ENCODE data around the gene KCNA5. TPM values are rescaled to one million over a fixed set of nuclear protein-coding genes. Genes with fewer than 3 reads are reported as not detected.

The KCNA5 gene
- total RNA-seq, 2 donors from 2014 or later = not detected

DNA sequence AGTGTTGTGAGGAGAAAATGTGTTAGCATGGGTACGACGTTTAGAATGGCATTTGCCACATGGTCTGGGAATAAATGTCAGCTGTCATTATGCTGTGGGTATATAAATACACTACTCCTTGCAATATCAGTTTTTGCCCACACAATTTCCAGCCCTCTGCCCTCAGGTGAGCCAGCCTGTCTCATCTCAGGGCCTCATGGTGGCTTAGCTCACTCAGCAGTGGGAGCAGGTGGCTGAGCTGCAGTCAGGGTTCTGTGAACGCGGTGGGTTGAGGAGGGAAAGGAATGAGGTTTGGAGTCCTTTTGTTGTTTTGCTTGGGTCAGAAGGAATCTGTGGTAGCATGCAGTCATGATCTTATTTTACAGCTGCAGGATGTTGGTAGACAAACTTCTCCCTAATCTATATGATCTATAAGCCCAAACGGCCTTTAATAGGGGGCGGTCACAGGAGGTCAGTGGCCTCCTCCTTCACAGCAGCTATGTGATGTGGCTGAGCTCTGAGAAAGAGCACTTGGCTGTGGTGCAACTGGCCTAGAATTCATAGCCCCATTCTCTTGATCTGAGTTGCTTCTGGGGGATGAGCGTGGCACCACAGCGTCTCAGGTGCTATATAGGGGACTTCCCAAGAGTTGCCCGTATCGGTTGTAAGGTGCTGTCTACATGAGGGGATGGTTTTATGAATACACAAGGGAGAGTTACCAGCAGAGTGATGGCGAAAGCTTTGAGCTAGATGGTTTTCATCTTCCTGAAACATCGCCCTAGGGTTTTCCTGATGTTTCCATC is 27.8 kb upstream of the KCNA5 start:
- no peak overlapping the region for H3K27ac Mint-ChIP-seq
- DNase-seq (no peak), ATAC-seq (no peak)
- H3K27me3 Mint-ChIP-seq = peaks cover 68% of the 10 kb centered on the region
- no peak overlapping the region for H3K4me3 Mint-ChIP-seq
- peaks cover 6% of the 10 kb centered on the region for H3K36me3 Mint-ChIP-seq (ENCODE audit: low read depth)
- no peaks in the 10 kb centered on the region for H3K9me3 ChIP-seq (ENCODE audit: control insufficient read depth, low read length, poor library complexity, severe bottlenecking)
- H3K4me1 Mint-ChIP-seq = peaks cover 2% of the 10 kb centered on the region

GRCh38 chr12:5016526-5016925 is 27.2 kb upstream of the KCNA5 start:
- DNase-seq = no peak
- H3K4me3 Mint-ChIP-seq = no peak overlapping the region
- no peak for ATAC-seq
- no peak overlapping the region for H3K27ac Mint-ChIP-seq
- peaks cover 2% of the 10 kb centered on the region for H3K4me1 Mint-ChIP-seq
- H3K36me3 Mint-ChIP-seq (ENCODE audit: low read depth) = peaks cover 6% of the 10 kb centered on the region
- no peaks in the 10 kb centered on the region for H3K9me3 ChIP-seq (ENCODE audit: control insufficient read depth, low read length, poor library complexity, severe bottlenecking)
- peaks cover 69% of the 10 kb centered on the region for H3K27me3 Mint-ChIP-seq

GRCh38 chr12:5017638-5018348 is 25.9 kb upstream of the KCNA5 start:
- DNase-seq = no peak
- no peaks in the 10 kb centered on the region for H3K9me3 ChIP-seq (ENCODE audit: control insufficient read depth, low read length, poor library complexity, severe bottlenecking)
- no peak overlapping the region for H3K4me3 Mint-ChIP-seq
- H3K27me3 Mint-ChIP-seq = peaks cover 75% of the 10 kb centered on the region
- peaks cover 6% of the 10 kb centered on the region for H3K36me3 Mint-ChIP-seq (ENCODE audit: low read depth)
- H3K4me1 Mint-ChIP-seq = peaks cover 6% of the 10 kb centered on the region
- H3K27ac Mint-ChIP-seq = no peak overlapping the region
- no peak for ATAC-seq

- no peak overlapping the region for H3K4me3 Mint-ChIP-seq
- H3K36me3 Mint-ChIP-seq (ENCODE audit: low read depth) = peaks cover 6% of the 10 kb centered on the region
- H3K4me1 Mint-ChIP-seq = peaks cover 6% of the 10 kb centered on the region
- H3K9me3 ChIP-seq (ENCODE audit: control insufficient read depth, low read length, poor library complexity, severe bottlenecking) = no peaks in the 10 kb centered on the region
- no peak overlapping the region for H3K27ac Mint-ChIP-seq
- no peak for ATAC-seq
- DNase-seq = no peak
- peaks cover 67% of the 10 kb centered on the region for H3K27me3 Mint-ChIP-seq
Measured at GRCh38 chr12:5018677-5019076, 25.0 kb upstream of the KCNA5 start.

GRCh38 chr12:5022025-5022424 is 21.7 kb upstream of the KCNA5 start:
- no peak overlapping the region for H3K27ac Mint-ChIP-seq
- peaks cover 6% of the 10 kb centered on the region for H3K36me3 Mint-ChIP-seq (ENCODE audit: low read depth)
- ATAC-seq = no peak
- H3K4me1 Mint-ChIP-seq = peaks cover 4% of the 10 kb centered on the region
- DNase-seq = no peak
- peaks cover 76% of the 10 kb centered on the region for H3K27me3 Mint-ChIP-seq
- no peak overlapping the region for H3K4me3 Mint-ChIP-seq
- no peaks in the 10 kb centered on the region for H3K9me3 ChIP-seq (ENCODE audit: control insufficient read depth, low read length, poor library complexity, severe bottlenecking)

GRCh38 chr12:5022465-5023061 is 21.1 kb upstream of the KCNA5 start:
- H3K4me3 Mint-ChIP-seq = no peak overlapping the region
- peaks cover 4% of the 10 kb centered on the region for H3K4me1 Mint-ChIP-seq
- H3K27me3 Mint-ChIP-seq = peaks cover 76% of the 10 kb centered on the region
- DNase-seq (peak in 2 of 3 donors; percentile 14 to 20), ATAC-seq (no peak)
- no peaks in the 10 kb centered on the region for H3K9me3 ChIP-seq (ENCODE audit: control insufficient read depth, low read length, poor library complexity, severe bottlenecking)
- peaks cover 6% of the 10 kb centered on the region for H3K36me3 Mint-ChIP-seq (ENCODE audit: low read depth)
- H3K27ac Mint-ChIP-seq = no peak overlapping the region

- Mint-ChIP-seq H3K27ac (no peak overlapping the region), H3K36me3 (ENCODE audit: low read depth) (peaks cover 6% of the 10 kb centered on the region), H3K4me3 (no peak overlapping the region), H3K27me3 (peaks cover 71% of the 10 kb centered on the region), H3K4me1 (peaks cover 4% of the 10 kb centered on the region)
- H3K9me3 ChIP-seq (ENCODE audit: control insufficient read depth, low read length, poor library complexity, severe bottlenecking) = no peaks in the 10 kb centered on the region
- DNase-seq (no peak), ATAC-seq (no peak)
Measured at GRCh38 chr12:5023842-5024241, 19.8 kb upstream of the KCNA5 start.

GRCh38 chr12:5026342-5026938 is 17.2 kb upstream of the KCNA5 start:
- H3K27ac Mint-ChIP-seq = no peak overlapping the region
- peaks cover 4% of the 10 kb centered on the region for H3K4me1 Mint-ChIP-seq
- ATAC-seq (no peak), DNase-seq (no peak)
- no peaks in the 10 kb centered on the region for H3K9me3 ChIP-seq (ENCODE audit: control insufficient read depth, low read length, poor library complexity, severe bottlenecking)
- H3K27me3 Mint-ChIP-seq = peaks cover 66% of the 10 kb centered on the region
- no peaks in the 10 kb centered on the region for H3K36me3 Mint-ChIP-seq (ENCODE audit: low read depth)
- H3K4me3 Mint-ChIP-seq = no peak overlapping the region

- DNase-seq = no peak
- Mint-ChIP-seq H3K4me1 (peaks cover 3% of the 10 kb centered on the region), H3K4me3 (no peak overlapping the region), H3K27me3 (peaks cover 63% of the 10 kb centered on the region), H3K27ac (no peak overlapping the region), H3K36me3 (ENCODE audit: low read depth) (no peaks in the 10 kb centered on the region)
- H3K9me3 ChIP-seq (ENCODE audit: control insufficient read depth, low read length, poor library complexity, severe bottlenecking) = no peaks in the 10 kb centered on the region
- ATAC-seq = no peak
Measured at GRCh38 chr12:5027046-5027821, 16.4 kb upstream of the KCNA5 start.

DNA sequence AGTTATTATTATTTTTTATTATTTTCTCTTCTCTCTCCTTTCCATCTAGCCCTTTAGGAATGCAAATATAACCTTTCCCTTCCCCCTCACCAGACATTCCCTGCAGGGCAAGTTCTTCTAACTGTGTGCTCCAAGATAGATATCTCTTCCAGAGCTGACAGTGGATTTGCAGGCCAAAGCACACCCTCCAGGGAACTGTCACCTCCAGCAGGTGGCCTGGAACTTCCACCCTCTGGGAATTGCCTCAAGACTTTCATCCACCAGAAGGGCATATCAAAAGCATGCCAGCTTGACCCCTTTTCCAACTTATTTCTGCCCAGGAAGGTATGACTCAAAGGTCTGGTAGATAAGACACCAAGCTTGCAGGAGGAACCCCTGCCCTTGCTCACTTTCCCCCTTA is 13.6 kb upstream of the KCNA5 start:
- H3K9me3 ChIP-seq (ENCODE audit: control insufficient read depth, low read length, poor library complexity, severe bottlenecking) = no peaks in the 10 kb centered on the region
- ATAC-seq = no peak
- Mint-ChIP-seq H3K27ac (no peak overlapping the region), H3K4me3 (no peak overlapping the region), H3K27me3 (peaks cover 55% of the 10 kb centered on the region), H3K36me3 (ENCODE audit: low read depth) (no peaks in the 10 kb centered on the region), H3K4me1 (no peaks in the 10 kb centered on the region)
- DNase-seq = no peak

DNA sequence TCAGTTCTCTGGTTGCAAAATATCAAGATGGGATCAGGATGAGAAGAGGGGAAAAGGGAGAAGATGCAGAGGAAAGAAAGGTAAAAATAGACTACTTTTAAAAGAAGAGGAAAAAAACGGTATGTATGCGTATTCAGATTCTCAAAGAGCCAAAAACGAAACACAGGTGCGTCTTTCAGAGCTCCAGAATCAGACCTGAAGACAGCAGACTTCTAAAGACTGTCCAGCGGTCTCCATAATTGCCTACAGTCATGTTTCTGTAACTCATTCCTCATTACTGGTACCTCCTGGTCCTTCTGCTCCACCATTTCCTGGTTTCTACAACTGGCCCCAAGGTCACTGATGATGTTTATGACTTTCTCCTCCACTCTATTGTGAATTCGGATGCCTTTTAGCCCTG is 12.4 kb upstream of the KCNA5 start:
- H3K27me3 Mint-ChIP-seq = peaks cover 44% of the 10 kb centered on the region
- no peak overlapping the region for H3K27ac Mint-ChIP-seq
- no peak for ATAC-seq
- H3K9me3 ChIP-seq (ENCODE audit: control insufficient read depth, low read length, poor library complexity, severe bottlenecking) = no peaks in the 10 kb centered on the region
- H3K4me3 Mint-ChIP-seq = no peak overlapping the region
- no peak for DNase-seq
- H3K4me1 Mint-ChIP-seq = no peaks in the 10 kb centered on the region
- H3K36me3 Mint-ChIP-seq (ENCODE audit: low read depth) = no peaks in the 10 kb centered on the region

DNA sequence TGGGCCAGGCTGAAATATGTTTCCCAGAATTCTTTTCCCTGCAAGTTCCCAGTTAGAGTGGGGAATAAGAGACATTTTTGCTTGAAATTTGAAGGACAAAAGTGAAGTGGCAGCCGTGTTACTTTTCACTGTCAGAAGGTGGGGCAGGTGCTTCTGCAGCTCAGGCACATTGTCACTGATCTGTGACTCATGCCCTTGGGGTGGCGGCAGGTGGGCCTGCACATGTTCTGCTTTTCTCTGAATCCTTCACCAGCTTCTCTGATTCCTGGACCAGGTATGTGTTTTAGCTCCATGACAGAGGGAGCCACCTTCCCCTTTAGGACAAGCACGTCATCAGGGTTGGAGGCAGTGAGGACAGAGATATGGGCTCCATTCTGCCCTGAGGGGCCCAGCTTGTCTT is 11.7 kb upstream of the KCNA5 start:
- H3K27ac Mint-ChIP-seq = no peak overlapping the region
- no peak for DNase-seq

GRCh38 chr12:5032821-5033220 is 10.9 kb upstream of the KCNA5 start:
- peaks cover 38% of the 10 kb centered on the region for H3K27me3 Mint-ChIP-seq
- H3K4me1 Mint-ChIP-seq = no peaks in the 10 kb centered on the region
- no peak overlapping the region for H3K4me3 Mint-ChIP-seq
- ATAC-seq = no peak
- DNase-seq = no peak
- H3K36me3 Mint-ChIP-seq (ENCODE audit: low read depth) = no peaks in the 10 kb centered on the region
- no peaks in the 10 kb centered on the region for H3K9me3 ChIP-seq (ENCODE audit: control insufficient read depth, low read length, poor library complexity, severe bottlenecking)
- H3K27ac Mint-ChIP-seq = no peak overlapping the region

More for the DNA sequence above, 11.7 kb upstream of the KCNA5 start:
- Mint-ChIP-seq H3K4me1 (no peaks in the 10 kb centered on the region), H3K27me3 (peaks cover 44% of the 10 kb centered on the region), H3K4me3 (no peak overlapping the region), H3K36me3 (ENCODE audit: low read depth) (no peaks in the 10 kb centered on the region)
- ATAC-seq = no peak
- no peaks in the 10 kb centered on the region for H3K9me3 ChIP-seq (ENCODE audit: control insufficient read depth, low read length, poor library complexity, severe bottlenecking)

All from T-helper 17 cell (primary cell).